ENCODE results near the gene RAB37.

- TF ChIP-seq CTCF (IDR thresholded peaks at IDR 0.05; ENCODE audit: insufficient read depth, low read length), result no peak
- TF ChIP-seq REST (IDR thresholded peaks at IDR 0.05; ENCODE audit: insufficient replicate concordance, low read depth), result no peak
- TF ChIP-seq POLR2AphosphoS5 (IDR thresholded peaks at IDR 0.05; ENCODE audit: low read depth), result no peak
- no peak for TF ChIP-seq GABPA (IDR thresholded peaks at IDR 0.05; ENCODE audit: low read depth)
These were observed 29.4 kb downstream of the RAB37 start for GRCh38 chr17:74766413-74766812.

Data from HL-60 (cell line).